Measurements from ENCODE around the gene RPA1. TPM values are rescaled to one million over a fixed set of nuclear protein-coding genes. Genes with fewer than 3 reads are reported as not detected.

The RPA1 gene
- total RNA-seq, 2 donors from 2014 or later: 63.4 to 105 TPM

GRCh38 chr17:1898332-1898731, 68.5 kb downstream of the RPA1 start:
- DNase-seq: no peak
- Histone ChIP-seq H3K9me3 (no peaks in the 10 kb centered on the region), H3K27ac (no peak overlapping the region), H3K4me1 (no peaks in the 10 kb centered on the region), H3K9ac (ENCODE audit: low read depth in 2 of 2, low read length in 2 of 2) (no peak overlapping the region), H3K36me3 (no peaks in the 10 kb centered on the region), H3K27me3 (no peaks in the 10 kb centered on the region), H3K4me3 (no peak overlapping the region)
- no peak for TF ChIP-seq CTCF (IDR thresholded peaks at IDR 0.05)
- intact Hi-C loops (cut with DNase I): no loop called here

- Histone ChIP-seq H3K27me3 (no peaks in the 10 kb centered on the region), H3K27ac (no peak overlapping the region), H3K36me3 (no peaks in the 10 kb centered on the region), H3K4me1 (no peaks in the 10 kb centered on the region), H3K9me3 (no peaks in the 10 kb centered on the region), H3K4me3 (no peak overlapping the region), H3K9ac (ENCODE audit: low read depth in 2 of 2, low read length in 2 of 2) (no peak overlapping the region)
- intact Hi-C loops (cut with DNase I): no loop called here
- TF ChIP-seq CTCF (IDR thresholded peaks at IDR 0.05): no peak
- no peak for DNase-seq
These were observed 69.1 kb downstream of the RPA1 start for GRCh38 chr17:1898872-1899271.

GRCh38 chr17:1899403-1900000, 69.7 kb downstream of the RPA1 start:
- Histone ChIP-seq H3K4me3 (no peak overlapping the region), H3K27ac (no peak overlapping the region), H3K36me3 (no peaks in the 10 kb centered on the region), H3K4me1 (no peaks in the 10 kb centered on the region), H3K9ac (ENCODE audit: low read depth in 2 of 2, low read length in 2 of 2) (no peak overlapping the region), H3K27me3 (no peaks in the 10 kb centered on the region), H3K9me3 (no peaks in the 10 kb centered on the region)
- DNase-seq: no peak
- TF ChIP-seq CTCF (IDR thresholded peaks at IDR 0.05): no peak
- intact Hi-C loops (cut with DNase I): no loop called here

GRCh38 chr17:1904273-1905182, 74.7 kb downstream of the RPA1 start:
- TF ChIP-seq CTCF (IDR thresholded peaks at IDR 0.05): no peak
- no peak overlapping the region for H3K4me3 ChIP-seq
- no peaks in the 10 kb centered on the region for H3K36me3 ChIP-seq
- no peaks in the 10 kb centered on the region for H3K4me1 ChIP-seq
- peaks cover 42% of the 10 kb centered on the region for H3K27me3 ChIP-seq
- H3K9ac ChIP-seq (ENCODE audit: low read depth in 2 of 2, low read length in 2 of 2): no peak overlapping the region
- no peak overlapping the region for H3K27ac ChIP-seq
- DNase-seq: no peak
- intact Hi-C loops (cut with DNase I): loop anchor here (5.0 kb wide), 1 partner anchor 123 kb away; the partner anchor contains the start of gene RTN4RL1
- no peaks in the 10 kb centered on the region for H3K9me3 ChIP-seq

GRCh38 chr17:1905190-1905913, 75.5 kb downstream of the RPA1 start:
- H3K9ac ChIP-seq (ENCODE audit: low read depth in 2 of 2, low read length in 2 of 2): no peak overlapping the region
- DNase-seq: no peak
- no peaks in the 10 kb centered on the region for H3K9me3 ChIP-seq
- peaks cover 46% of the 10 kb centered on the region for H3K27me3 ChIP-seq
- H3K36me3 ChIP-seq: no peaks in the 10 kb centered on the region
- TF ChIP-seq CTCF (IDR thresholded peaks at IDR 0.05): no peak
- no peaks in the 10 kb centered on the region for H3K4me1 ChIP-seq
- no peak overlapping the region for H3K27ac ChIP-seq
- intact Hi-C loops (cut with DNase I): loop anchor here (5.0 kb wide), 1 partner anchor 122 kb away; the partner anchor contains the start of gene RTN4RL1
- no peak overlapping the region for H3K4me3 ChIP-seq

Data from colonic mucosa (tissue), 4 donors.